EL (cell line): ENCODE results near the gene WNT4.

Experiments used
- DNase-seq: peaks from one replicate; pipeline ENCODE4 v3.0.0-alpha.2; 2016

The WNT4 gene

GRCh38 chr1:22107126-22107525 is 35.8 kb downstream of the WNT4 start:
- peak; percentile 33 for DNase-seq

GRCh38 chr1:22105611-22106207 is 37.2 kb downstream of the WNT4 start:
- DNase-seq, result peak; percentile 58

GRCh38 chr1:22104865-22105437 is 37.9 kb downstream of the WNT4 start:
- no peak for DNase-seq

- no peak for DNase-seq
Measured at GRCh38 chr1:22104094-22104493, 38.8 kb downstream of the WNT4 start.

GRCh38 chr1:22102746-22103145 is 40.2 kb downstream of the WNT4 start:
- DNase-seq, result no peak

GRCh38 chr1:22101995-22102394 is 40.9 kb downstream of the WNT4 start:
- no peak for DNase-seq

- DNase-seq, result no peak
Measured at GRCh38 chr1:22101199-22101598, 41.7 kb downstream of the WNT4 start.

- DNase-seq, result no peak
Measured at GRCh38 chr1:22100168-22100567, 42.7 kb downstream of the WNT4 start.

GRCh38 chr1:22098752-22099151 is 44.1 kb downstream of the WNT4 start:
- DNase-seq, result no peak

GRCh38 chr1:22096463-22096862 is 46.4 kb downstream of the WNT4 start:
- DNase-seq, result no peak

GRCh38 chr1:22096036-22096435 is 46.9 kb downstream of the WNT4 start:
- DNase-seq, result no peak

- no peak for DNase-seq
Measured at GRCh38 chr1:22093513-22093912, 49.4 kb downstream of the WNT4 start.

GRCh38 chr1:22092026-22092768 is 50.7 kb downstream of the WNT4 start:
- peak; percentile 82 for DNase-seq

GRCh38 chr1:22090867-22091266 is 52.0 kb downstream of the WNT4 start:
- no peak for DNase-seq

- no peak for DNase-seq
Measured at GRCh38 chr1:22089787-22090186, 53.1 kb downstream of the WNT4 start.

- no peak for DNase-seq
Measured at GRCh38 chr1:22089134-22089571, 53.7 kb downstream of the WNT4 start.

GRCh38 chr1:22088331-22088730 is 54.6 kb downstream of the WNT4 start:
- no peak for DNase-seq

GRCh38 chr1:22080191-22080590 is 62.7 kb downstream of the WNT4 start:
- no peak for DNase-seq

GRCh38 chr1:22078133-22078532 is 64.8 kb downstream of the WNT4 start:
- DNase-seq, result no peak

- DNase-seq, result no peak
Measured at GRCh38 chr1:22077728-22078127, 65.2 kb downstream of the WNT4 start.

GRCh38 chr1:22076346-22076745 is 66.6 kb downstream of the WNT4 start:
- DNase-seq, result no peak

GRCh38 chr1:22075718-22076117 is 67.2 kb downstream of the WNT4 start:
- DNase-seq, result no peak

- DNase-seq, result no peak
Measured at GRCh38 chr1:22074803-22075202, 68.1 kb downstream of the WNT4 start.

GRCh38 chr1:22071511-22071910 is 71.4 kb downstream of the WNT4 start:
- no peak for DNase-seq
